Globus pallidus (tissue), 1 donor: ENCODE measurements around the gene PEX16.
A peak's percentile ranks its signal among the peaks of the same experiment; 100 is the strongest.

Experiments
- DNase-seq: peaks from one replicate; pipeline ENCODE4 v3.0.0-alpha.2; 2015; ENCODE audit warnings: low spot score

Gene PEX16

DNA sequence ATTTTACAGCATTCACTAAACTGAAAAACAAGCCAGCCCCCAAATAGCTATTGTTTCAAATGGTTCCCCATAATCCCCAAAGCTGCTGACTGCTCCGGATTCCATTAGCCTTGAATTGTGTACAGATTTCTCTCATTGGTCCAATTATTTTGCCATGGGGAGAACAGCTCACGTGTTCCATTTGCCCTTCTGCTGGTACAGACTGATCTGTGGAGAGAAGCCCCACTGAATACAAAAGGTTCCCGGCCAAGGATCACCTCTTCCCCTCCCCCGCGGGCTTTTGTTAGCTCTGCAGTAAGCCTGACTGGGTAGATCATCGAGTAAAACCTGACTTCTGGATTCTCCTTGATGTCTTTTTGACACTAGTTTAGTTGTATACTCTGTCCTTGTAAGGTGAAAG lies 41.3 kb downstream of the PEX16 start:
- DNase-seq = no peak

DNA sequence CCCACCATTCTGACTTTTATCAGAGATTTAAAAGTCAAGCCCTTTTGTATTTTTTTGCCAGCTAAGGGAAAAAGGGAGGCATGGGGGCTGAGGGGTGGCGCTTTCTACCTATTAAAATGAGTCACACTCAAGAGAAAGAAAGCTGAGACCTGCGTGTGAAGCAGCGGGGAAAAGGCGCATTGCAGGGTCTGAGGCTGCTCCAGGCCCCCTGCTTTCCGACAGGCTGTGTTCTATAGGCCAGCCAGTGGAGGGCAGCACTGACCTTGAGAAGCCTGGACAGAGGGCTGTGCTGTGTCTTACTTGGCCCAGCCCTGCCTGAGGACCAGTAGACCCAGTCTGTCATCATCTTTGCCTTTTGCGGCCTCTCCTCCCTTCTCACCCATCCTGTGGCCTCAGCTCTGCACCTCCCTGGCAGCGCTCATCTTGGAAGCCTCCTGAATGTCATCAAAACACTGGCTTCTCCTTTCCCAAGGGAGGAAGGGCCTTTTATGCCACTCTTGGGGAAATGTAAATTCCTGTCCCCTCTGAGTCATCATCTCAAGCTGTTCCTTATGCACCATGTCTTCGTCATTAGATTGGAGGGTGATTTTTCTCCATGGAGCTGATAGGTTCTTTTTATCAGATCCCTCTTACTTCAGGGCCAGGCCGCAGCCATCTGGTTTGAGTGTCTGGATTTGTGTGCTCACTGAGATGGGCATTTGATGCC lies 44.9 kb downstream of the PEX16 start:
- peak; percentile 79 for DNase-seq

DNA sequence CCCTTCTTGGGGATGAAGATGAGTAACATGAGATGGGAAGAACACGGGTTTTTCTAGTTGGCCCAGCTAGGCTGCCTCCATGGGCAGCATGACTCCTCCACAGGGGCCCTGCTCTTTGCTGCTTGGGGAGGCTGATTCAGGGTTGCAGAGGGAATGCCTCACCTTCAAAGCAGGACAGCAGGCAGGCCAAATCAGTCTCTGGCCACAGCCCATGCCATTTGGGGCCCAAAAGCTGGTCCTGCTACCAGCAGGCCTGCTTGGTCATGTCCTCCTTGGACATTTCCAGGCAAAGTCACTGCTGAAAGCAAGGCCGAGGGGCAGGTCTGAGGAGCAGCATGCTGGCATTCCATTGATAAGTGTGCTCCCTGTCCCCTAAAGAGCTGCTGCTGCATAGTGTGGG lies 46.0 kb downstream of the PEX16 start:
- no peak for DNase-seq

DNA sequence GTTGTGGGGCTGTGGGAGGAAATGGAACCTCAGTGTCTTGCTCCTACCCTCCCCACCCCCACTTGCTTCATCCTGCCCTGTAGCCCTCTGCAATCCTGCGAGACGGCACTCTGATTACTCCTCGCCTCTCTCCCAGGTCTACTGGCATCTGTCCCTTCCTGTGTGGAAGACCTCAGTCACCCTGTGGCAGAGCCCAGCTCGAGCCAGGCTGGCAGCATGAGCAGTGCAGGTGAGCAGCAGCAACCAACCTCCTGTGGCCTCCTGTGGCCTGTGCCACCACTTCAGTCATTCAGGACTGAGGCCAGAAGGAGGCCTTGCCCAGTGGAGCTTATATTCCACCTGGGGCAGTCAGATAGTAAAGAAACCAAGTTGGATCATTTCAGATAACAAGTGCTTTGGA lies 47.0 kb downstream of the PEX16 start:
- DNase-seq = no peak

DNA sequence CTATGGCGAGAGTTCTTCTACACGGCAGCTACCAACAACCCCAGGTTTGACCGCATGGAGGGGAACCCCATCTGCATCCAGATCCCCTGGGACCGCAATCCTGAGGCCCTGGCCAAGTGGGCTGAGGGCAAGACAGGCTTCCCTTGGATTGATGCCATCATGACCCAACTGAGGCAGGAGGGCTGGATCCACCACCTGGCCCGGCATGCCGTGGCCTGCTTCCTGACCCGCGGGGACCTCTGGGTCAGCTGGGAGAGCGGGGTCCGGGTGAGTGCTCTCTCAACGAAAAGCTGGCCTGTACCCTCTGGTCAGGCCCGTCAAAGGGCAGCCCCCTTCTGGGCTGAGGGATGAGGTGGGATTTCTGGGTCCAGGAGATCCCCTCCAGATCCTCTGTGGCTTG lies 48.1 kb downstream of the PEX16 start:
- no peak for DNase-seq

DNA sequence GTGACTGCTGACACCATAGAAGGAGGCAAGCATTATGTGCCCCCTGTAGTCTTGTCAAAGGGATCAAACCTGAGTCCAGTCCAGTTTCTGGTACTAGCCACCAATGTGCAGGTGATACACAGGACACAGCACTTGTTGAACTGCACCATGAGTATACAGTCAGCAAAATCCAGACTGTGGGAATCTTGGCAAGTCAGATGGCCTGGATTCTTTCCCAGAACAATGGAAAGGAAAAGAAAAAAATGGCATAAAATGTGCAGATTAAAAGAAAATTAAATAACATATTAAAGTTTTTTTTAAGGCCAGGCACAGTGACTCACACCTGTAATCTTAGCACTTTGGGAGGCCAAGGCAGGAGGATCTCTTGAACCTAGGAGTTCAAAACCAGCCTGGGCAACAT lies 53.6 kb downstream of the PEX16 start:
- no peak for DNase-seq

DNA sequence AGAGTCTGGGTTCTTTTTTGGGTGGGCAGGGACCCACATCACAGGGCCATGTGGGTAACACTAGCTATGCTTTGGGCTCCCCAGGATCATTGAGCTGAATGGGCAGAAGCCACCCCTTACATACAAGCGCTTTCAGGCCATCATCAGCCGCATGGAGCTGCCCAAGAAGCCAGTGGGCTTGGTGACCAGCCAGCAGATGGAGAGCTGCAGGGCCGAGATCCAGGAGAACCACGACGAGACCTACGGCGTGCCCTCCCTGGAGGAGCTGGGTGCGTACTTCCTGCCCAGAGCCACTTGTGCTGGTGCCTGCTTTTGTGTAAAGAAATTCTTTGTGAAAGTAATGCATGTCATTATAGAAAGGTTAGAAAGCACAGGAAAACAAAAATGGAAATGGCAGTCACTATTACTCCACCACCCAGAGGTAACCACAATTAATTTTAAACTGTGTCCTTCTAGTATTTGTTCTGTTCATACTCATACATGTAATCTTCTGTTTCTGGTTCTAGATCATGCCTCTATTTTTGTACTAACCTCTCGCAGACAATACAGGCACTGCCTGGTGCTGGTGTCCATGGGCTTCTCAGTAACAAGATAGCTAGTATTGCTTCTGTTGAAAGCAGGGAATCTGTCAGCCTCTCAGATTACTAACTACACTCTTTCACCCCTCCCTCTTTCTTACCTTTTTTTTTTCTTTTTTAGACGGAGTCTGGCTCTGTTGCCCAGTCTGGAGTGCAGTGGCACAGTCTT lies 56.7 kb downstream of the PEX16 start:
- DNase-seq = no peak

DNA sequence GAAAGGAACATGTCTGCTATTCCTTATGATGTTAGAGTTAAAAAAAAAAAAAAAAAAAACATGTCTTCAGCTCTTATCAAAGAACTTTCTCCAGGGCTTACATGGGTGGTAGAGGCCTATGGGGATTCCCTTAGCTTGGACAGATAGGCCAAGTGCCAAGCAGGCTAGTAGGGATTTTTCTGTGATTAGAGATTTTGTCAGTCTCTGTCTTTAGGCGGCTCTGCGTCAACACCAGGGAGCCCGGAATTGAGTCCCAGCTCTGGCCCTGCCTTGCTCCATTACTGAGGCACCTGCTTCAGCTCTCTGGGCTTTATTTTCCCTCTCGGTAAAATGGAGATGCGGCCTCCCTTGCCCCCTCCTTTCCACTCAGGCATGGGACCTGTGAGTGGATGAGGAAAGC lies 57.3 kb downstream of the PEX16 start:
- no peak for DNase-seq
